ENCODE data around the gene CHKA. TPM values are rescaled to one million over a fixed set of nuclear protein-coding genes. Genes with fewer than 3 reads are reported as not detected.

CHKA gene
- total and polyA plus RNA-seq, 8 donors: 36.8 to 106 (median 82.8) TPM

DNA sequence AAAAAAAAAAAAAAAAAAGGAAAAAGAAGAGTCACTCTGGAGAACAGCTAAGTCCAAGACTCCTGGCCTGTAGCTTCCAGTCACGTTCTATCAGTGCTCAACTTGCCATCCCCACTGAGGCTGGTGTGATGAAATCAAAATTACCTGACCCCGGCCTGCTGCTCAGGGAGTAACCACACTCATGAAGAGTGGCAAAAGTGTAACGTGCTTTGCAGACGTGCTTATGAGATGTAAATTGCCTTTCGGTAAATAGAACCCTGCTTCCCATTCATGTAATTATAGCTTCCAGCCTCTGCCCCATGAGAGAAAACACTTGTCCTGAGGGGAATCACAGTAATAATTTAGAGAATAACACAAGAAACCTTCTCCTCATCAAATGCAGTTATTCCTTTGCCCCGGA is 28.2 kb upstream of the CHKA start:
- no peak for DNase-seq
- intact Hi-C loops (cut with DNase I): no loop called here
- peak overlapping the region; percentile 39 to 50 for H3K27ac ChIP-seq

DNA sequence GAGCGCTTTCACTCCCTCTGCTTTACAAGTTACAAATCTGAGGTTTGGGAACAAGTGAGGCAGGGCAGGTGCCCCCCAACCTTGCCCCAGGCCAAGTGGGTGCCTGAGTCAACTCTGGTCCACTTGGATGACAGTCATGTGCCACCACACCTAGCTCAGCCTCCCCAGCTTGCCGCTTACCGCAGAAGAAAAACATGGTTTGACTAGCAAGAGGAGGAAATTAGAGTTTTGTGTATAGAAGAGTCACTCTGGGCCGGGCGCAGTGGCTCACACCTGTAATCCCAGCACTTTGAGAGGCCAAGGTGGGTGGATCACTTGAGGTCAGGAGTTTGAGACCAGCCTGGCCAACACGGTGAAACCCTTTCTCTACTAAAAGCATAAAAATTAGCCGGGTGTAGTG is 27.7 kb upstream of the CHKA start:
- intact Hi-C loops (cut with DNase I): no loop called here
- H3K27me3 ChIP-seq: no peaks in the 10 kb centered on the region
- H3K36me3 ChIP-seq: no peaks in the 10 kb centered on the region
- no peak overlapping the region for H3K27ac ChIP-seq
- peaks cover 21 to 35% of the 10 kb centered on the region in 2 donors for H3K4me1 ChIP-seq
- H3K9me3 ChIP-seq: no peaks in the 10 kb centered on the region
- no peak for ATAC-seq
- no peak for DNase-seq
- H3K4me3 ChIP-seq: no peak overlapping the region
- TF ChIP-seq, protein P1, sequence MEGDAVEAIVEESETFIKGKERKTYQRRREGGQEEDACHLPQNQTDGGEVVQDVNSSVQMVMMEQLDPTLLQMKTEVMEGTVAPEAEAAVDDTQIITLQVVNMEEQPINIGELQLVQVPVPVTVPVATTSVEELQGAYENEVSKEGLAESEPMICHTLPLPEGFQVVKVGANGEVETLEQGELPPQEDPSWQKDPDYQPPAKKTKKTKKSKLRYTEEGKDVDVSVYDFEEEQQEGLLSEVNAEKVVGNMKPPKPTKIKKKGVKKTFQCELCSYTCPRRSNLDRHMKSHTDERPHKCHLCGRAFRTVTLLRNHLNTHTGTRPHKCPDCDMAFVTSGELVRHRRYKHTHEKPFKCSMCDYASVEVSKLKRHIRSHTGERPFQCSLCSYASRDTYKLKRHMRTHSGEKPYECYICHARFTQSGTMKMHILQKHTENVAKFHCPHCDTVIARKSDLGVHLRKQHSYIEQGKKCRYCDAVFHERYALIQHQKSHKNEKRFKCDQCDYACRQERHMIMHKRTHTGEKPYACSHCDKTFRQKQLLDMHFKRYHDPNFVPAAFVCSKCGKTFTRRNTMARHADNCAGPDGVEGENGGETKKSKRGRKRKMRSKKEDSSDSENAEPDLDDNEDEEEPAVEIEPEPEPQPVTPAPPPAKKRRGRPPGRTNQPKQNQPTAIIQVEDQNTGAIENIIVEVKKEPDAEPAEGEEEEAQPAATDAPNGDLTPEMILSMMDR (IDR thresholded peaks at IDR 0.05): no peak

More for the DNA sequence above, 28.2 kb upstream of the CHKA start:
- Histone ChIP-seq H3K4me1 (peaks cover 21 to 35% of the 10 kb centered on the region in 2 donors), H3K27me3 (no peaks in the 10 kb centered on the region), H3K36me3 (no peaks in the 10 kb centered on the region), H3K4me3 (no peak overlapping the region), H3K9me3 (no peaks in the 10 kb centered on the region)
- ATAC-seq: peak; percentile 54
- TF ChIP-seq, protein P1 (IDR thresholded peaks at IDR 0.05): no peak

DNA sequence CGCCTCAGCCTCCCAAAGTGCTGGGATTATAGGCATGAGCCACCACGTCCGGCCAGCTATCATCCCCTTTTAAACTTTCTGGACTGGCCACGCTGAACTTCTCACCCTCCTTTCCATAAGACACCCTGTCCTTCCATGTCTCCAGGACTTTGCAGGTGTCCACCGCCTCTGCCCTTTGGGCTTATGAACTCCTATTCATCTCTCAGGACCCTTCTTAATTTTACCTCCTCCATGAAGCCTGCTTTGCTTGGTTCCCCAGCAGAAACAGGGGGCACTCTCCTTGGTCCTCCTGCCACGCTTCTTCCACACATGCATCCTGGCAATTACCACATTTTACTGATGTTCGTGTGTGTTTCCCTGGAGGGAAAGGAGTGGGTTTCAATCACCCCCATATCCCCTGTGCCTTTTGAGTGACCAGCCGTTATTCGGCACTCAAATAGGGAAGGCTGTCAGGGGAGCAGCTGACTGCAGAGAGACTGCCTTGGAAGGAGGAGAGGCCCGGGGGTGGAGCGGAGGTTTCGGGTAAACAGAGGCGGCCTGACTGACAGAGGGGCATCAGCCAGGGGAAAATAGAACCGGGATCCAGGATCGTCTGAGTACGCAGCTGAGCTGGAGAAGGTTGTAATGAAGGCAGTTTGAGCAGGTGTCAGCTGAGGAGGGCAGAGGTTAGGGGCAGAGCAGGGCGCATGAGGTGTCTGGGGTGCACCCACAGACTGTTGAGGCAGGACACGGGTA is 27.1 kb upstream of the CHKA start:
- no peak for ATAC-seq

GRCh38 chr11:68146704-68147474 is 25.7 kb upstream of the CHKA start:
- peak in 3 of 4 donors; percentile 64 to 81 (median 79) for DNase-seq
- Histone ChIP-seq H3K27ac (peak overlapping the region; percentile 51 to 72), H3K27me3 (no peaks in the 10 kb centered on the region), H3K4me3 (no peak overlapping the region), H3K9me3 (no peaks in the 10 kb centered on the region), H3K4me1 (peaks cover 21 to 42% of the 10 kb centered on the region in 2 donors), H3K36me3 (no peaks in the 10 kb centered on the region)
- intact Hi-C loops (cut with DNase I): no loop called here
- TF ChIP-seq, protein P1 (IDR thresholded peaks at IDR 0.05): no peak
- peak; percentile 63 for ATAC-seq

More for the DNA sequence above, 27.1 kb upstream of the CHKA start:
- Histone ChIP-seq H3K27ac (no peak overlapping the region), H3K4me3 (no peak overlapping the region), H3K4me1 (peaks cover 21 to 35% of the 10 kb centered on the region in 2 donors), H3K9me3 (no peaks in the 10 kb centered on the region), H3K27me3 (no peaks in the 10 kb centered on the region), H3K36me3 (no peaks in the 10 kb centered on the region)
- intact Hi-C loops (cut with DNase I): no loop called here
- peak in 1 of 4 donors; percentile 5 for DNase-seq
- TF ChIP-seq, protein P1 (IDR thresholded peaks at IDR 0.05): no peak

GRCh38 chr11:68146010-68146540 is 24.9 kb upstream of the CHKA start:
- Histone ChIP-seq H3K36me3 (no peaks in the 10 kb centered on the region), H3K9me3 (no peaks in the 10 kb centered on the region), H3K4me1 (peaks cover 21 to 50% of the 10 kb centered on the region in 2 donors), H3K4me3 (no peak overlapping the region), H3K27me3 (no peaks in the 10 kb centered on the region), H3K27ac (peak overlapping the region; percentile 51 to 72)
- peak in 3 of 4 donors; percentile 61 to 94 (median 93) for DNase-seq
- intact Hi-C loops (cut with DNase I): no loop called here
- TF ChIP-seq, protein P1 (IDR thresholded peaks at IDR 0.05): no peak
- ATAC-seq: peak; percentile 59
